Measurements from ENCODE around the gene ABCA3.
"Not testable (repeated sequence)": the region's sequence is repeated elsewhere in the genome, so short reads cannot be mapped to it uniquely, and the experiment has no call there.

ABCA3 gene

GRCh38 chr16:2340564-2341455, at the start of gene ABCA3:
Gene ABCA3, minus strand, starts transcription at chr16:2340728. Its CDS starts 14,262 bp downstream, at chr16:2326466.
- DNase-seq: peak; percentile 92

- no peak for DNase-seq
These were observed 48.4 kb upstream of the ABCA3 start for GRCh38 chr16:2388875-2389433.

DNA sequence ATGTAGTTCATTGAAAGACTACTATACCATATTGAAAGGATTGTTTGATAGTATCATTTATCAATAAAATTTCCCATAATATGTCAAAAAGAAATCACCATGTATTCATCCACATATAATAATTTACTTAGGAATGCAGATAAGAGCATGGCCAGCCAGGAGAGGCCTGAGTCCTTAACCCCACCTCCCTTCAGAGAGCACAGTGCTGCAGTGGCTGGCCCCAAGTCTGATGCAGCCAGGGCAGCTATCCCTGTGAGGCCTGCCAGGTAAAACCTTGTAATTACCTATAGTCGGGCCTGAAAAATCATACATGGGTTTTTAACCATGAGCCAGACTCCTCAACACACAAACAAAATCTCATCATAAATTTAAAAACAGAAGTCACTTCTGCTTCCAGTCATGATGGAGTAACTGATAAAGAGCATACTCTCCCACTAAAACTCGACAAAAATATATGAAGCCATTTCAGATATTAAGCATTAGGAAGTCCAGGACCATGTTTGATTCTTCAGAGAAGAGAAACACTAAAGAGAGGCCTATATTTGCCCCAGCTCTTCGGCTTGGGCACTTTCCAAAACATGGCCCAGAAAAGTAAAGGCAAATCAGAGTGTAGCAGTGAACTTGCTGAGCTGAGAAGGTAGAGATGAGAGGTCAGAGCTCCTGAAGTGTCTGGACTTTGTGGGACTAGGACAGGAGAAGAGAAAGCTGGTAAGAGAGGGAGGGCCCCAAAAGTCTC, 47.8 kb upstream of the ABCA3 start:
- no peak for DNase-seq

DNA sequence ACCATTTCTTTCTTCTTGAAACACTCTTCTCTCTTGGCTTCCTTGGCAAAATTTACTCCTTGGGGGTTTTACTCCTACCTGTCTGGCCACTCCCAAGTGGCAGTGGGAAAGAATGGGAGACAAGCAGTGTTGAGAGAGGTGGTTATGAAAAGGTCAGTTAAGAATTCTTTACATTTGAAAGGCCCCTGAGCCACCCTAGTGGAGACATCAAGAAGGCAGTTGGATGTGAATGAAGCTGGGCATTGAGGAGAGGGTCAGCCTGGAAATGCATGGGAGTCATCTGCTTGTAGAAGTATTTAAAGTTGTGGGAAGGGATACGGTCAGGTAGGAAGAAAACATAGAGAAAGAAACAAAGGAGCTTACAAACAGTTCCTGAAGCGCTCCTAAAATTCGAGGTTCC, 46.5 kb upstream of the ABCA3 start:
- DNase-seq: no peak

DNA sequence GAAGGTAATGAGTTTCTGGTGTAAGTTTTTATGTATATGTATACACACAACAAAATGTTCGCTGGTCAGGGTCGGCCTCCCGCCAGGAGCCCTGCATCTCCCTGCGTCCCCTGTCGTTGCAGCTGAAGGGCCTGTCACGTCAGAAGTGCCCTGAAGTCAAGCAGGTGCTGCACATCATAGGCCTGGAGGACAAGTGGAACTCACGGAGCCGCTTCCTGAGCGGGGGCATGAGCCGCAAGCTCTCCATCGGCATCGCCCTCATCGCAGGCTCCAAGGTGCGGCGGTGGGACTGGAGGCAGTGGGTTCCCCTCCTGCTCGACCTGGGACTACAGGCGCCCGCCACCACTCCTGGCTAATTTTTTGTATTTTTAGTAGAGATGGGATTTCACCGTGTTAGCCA, 45.5 kb upstream of the ABCA3 start:
- DNase-seq: not testable (repeated sequence)

DNA sequence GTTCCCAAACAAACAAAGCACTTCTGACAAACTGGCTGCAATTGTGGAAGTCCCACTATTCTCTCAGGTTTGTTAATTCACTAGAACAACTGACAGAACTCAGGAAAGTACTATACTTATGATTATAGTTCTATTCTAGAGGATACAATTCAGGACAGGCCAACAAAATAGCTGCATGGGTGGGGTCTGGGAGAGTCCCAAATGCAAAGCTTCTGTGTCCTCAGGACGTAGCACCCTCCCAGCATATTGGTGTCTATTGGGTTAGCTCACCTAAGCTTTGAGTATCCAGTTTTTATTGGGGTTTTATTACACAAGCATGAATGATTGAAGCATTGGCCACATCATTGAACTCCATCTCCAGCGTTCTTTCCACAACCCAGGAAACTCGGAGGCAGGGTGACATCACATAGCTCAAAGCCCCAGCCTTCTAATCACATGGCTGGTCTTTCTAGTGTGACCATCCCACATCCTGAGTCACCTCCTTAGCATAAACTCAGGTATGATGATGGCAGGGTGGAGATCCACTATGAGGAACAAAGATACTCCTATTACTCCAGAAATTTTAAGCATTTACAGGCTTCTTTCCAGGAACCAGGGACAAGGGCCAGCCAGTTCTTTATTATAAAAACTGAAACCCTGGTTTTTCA, 44.8 kb upstream of the ABCA3 start:
- DNase-seq: no peak

DNA sequence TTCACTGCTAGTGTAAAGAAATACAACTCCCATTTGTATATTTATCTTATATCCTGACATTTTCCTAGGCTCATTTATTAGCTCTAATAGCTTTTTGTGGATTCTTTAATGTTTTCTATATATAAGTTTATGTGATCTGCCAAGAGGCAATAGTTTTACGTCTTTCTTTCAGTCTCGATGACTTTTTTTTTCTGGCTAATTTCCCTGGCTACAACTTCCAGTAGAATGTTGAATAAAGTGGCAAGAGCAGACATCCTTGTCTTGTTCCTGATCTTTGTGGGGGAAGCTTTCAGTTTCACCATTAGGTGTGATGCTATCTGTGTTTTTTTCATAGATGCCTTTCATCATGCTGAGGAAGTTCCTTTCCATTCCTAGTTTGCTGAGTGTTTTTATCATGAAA, 43.9 kb upstream of the ABCA3 start:
- no peak for DNase-seq

DNA sequence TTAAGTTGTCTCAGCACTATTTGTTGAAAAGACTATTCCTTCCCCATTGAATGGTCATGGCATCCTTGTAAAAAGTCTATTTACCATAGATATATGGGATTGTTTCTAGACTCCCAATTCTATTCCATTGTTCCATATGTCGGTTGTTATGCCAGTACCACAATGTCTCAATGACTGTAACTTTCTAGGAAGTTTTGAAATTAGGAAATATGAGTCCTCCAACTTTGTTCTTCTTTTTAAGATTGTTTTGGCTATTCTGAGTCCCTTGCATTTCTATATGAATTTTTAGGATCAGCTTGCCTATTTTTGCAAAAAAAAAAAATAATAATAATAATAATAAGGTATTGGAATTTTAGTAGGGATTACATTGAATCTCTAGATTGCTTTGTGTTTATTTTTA, 43.0 kb upstream of the ABCA3 start:
- DNase-seq: no peak

DNA sequence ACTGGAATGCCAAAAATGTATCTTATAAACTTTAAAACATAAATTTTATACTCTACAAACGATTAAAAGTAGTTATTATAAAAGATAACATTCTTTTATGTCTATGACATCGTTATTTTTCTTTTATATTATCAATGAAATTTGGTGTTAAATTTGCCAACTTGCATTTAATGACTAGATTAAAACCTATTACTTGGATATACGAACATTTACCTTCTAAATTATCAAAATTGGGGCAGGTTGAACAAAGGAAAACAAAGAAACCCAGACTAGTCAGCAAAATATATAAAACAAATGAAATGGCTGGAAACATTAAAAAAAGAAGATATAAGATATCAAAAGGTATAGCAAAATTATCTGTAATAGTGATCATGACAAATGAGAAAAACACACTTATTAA, 34.1 kb upstream of the ABCA3 start:
- DNase-seq: no peak

DNA sequence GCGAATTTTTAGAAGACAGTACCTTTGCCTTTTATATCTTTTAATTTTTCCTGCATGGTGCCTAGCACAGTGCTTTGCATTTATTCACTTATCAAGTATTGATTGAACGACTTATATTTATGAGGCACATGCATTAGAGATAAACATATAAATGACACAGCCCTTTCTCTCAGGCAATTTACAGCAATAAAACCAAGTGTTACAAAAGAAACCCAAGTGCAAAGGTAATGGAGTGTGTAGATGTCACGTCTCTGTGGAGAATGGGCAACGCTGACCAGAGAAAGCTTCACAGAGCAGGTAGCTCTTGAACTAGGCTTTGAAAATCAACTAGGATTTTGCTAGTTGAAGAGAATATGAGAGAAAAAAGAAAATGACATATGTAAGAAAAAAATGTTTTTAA, 32.6 kb upstream of the ABCA3 start:
- DNase-seq: no peak

GRCh38 chr16:2372684-2373083, 32.2 kb upstream of the ABCA3 start:
- DNase-seq: no peak

GRCh38 chr16:2371421-2371820, 30.9 kb upstream of the ABCA3 start:
- DNase-seq: no peak

DNA sequence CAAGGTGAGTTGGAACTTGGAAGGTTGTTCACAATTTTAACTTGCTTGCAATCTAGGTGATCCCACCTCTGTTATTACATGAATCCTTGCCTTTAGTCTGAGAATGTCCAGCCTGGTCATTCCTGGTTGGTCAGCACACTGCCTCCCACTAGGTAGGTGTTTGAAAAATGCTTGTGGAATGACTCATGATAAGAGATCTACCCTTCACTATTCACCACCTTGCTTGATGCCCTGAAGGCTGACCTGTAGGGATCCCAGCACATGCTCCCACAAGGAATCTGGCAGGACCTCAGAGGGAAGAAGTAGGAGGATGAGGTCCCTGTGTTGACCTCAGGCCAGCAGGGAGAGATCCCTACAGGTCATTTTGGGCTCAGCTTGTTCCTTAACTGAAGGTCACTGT, 30.2 kb upstream of the ABCA3 start:
- DNase-seq: no peak

- DNase-seq: no peak
These were observed 26.3 kb upstream of the ABCA3 start for GRCh38 chr16:2366660-2367309.

DNA sequence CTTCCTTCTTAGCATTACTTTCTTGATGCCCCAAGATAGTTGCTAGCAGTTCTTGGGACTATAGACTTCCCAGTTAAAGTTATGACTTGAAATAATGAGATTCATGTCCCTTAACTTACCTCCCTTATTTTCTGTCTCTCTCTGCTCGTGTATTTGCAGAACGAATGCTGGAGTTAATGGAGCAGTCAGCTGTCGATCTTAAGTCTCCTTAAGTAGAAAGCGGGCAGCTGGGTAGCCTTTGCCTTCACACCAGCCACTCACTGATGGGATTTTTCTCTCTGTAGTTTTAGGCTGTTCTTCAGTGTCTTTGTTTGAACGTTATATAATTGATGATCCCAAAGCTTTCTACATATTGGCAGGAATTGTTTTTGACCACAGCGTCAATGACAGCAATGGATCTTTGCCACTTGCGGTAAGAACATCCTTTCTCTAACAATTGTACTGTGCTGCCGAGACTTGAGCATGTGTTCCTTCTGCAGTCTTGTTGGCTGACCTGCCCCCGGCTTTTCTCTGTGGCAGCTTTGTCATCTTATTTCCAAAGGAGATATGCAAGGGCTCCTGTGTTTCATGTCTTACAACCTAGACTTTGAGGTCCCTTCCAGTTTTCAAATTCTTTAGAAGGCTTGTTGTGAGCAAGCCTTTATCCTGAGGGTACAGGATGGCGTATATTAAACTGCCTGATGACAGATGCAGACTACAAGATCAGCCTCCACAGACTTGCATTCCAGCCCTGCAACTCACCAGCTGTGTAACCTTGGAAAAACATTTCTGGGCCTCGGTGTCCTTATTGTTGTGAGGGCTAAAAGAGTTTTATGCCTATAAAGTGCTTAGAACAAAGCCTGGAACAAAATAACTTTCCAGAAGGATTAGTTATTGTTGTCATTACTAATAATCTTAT, 25.1 kb upstream of the ABCA3 start:
- no peak for DNase-seq

DNA sequence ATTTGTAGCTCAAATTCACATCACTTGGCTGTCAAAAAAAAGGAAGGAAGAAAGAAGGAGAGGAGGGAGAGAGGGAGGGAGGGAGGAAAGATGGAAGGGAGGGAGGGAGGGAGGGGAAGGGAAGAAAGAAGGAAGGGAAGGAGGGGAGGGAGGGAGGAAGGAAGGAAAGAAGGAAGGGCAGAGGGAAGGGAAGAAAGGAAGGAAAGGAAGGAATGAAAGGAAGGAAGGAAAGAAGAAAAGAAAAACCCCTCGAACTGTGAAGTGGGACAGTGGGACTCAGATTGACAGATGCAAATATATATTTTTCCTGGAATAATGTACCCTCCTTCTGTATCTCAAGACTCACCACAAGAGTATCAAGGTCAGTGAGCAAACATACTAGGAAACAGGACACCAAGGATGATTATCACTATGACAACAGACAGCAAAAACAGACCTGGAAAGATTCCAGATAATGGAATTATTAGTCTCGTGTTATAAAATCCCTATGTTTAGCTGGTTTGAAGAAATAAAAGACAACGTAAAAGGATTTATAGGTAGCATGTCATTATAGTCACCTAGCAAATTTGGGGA, 24.2 kb upstream of the ABCA3 start:
- DNase-seq: no peak

DNA sequence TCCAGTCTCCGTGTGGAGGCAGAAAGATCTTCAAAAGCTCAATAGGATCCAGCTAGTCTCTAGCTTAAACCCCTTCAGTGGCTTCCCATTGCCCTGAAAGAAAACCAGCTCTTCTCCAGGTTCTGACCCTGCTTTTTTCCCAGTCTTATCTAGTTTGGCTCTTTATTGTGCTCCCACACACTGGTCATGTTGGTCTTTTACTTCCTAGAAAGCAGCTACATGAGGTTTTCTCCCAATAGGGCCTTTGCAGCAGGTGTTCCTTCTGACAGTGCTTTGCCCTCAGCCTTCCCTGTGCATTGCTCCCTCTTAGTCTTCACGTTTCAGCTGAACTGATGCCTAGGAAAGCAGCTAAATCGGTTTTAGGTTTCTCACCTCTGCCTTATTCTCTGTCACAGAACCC, 21.7 kb upstream of the ABCA3 start:
- no peak for DNase-seq

DNA sequence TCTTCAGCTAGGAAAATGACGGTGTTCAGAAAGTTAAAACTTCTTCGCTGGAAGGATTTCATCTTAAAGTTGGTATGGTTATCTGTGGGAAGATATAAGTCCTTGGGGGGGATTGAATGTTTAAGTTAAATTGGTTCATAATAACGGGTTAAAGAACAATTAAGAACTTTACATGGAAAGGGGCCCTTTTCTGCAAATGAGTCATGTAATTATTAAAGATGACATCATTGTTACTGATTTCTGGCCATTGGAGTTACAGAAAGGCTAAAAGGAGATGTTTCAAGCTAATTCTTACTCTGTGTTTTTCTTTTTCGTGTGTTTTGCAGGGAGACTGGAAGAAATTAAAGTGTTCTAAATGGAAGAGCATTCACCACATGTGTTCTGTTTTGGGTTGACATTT, 20.6 kb upstream of the ABCA3 start:
- DNase-seq: no peak

DNA sequence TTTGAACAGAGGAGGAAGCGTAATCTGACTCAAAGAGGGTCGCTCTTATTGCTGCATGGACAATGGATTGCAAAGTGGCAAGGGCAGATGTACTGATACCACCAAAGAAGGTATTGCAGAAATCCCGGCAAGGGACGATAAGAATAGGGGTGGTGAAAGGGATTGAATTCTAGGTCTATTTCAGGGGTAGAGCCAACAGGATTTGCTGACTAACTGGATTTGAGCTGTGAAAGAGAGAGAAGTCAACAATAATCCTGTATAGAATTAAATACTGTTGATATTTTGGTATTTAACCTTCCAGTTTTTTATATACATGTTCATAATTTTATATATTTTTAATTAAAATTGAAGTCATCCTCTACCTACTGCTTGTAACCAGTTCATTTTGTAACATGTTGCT, 19.4 kb upstream of the ABCA3 start:
- DNase-seq: no peak

DNA sequence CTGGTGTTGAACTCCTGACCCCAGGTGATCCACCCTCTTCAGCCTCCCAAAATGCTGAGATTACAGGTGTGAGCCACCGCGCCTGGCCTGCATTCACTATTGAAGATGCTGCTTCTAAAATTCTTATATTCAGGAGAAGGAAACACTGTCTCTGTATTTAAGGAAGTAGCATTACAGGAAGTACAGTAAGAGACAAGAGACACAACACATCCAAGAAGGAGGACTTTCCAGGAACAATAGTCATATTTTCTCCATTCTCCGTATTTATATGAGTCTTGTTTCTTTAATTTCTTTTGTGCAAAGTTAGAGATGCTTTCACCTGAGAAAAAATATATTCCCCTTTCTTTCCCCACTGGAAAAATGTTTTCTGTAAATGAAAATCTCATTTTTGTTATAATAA, 18.3 kb upstream of the ABCA3 start:
- no peak for DNase-seq

DNA sequence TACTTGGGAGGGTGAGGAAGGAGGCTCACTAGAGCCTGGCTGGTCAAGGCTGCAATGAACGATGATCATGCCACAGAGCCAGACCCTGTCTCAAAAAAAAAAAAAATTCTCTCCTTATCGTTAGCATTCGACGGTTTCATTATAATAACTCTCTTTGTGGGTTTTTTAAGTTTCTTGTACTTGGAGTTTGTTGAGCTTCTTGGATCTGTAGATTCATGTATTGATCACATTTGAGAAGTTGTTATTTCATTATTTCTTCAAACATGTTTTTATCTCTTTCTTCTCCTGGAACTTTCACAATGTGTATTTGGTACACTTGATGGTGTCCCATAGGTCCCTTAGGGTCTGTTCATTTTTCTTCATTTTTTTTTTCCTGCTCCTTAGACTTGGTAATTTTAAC, 16.8 kb upstream of the ABCA3 start:
- no peak for DNase-seq

DNA sequence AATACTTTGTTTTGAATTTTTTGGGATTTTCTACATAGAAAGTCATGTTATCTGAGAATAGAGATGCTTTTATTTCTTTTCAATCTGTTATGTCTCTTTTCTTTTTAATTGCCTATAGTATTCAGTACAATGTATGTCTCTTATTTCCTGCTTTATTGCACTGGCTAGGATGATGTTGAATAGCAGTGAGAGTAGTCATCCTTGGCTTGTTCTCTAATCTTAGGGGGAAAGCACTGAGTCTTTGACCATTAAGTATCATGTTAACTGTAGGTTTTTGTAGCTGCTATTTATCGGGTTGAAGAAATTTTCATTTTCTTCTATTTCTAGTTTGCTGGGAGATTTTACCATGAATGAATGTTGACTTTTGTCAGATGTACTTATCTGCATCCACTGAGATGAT, 10.0 kb upstream of the ABCA3 start:
- DNase-seq: no peak
